Esophagus muscularis mucosa (tissue), 4 donors: Measurements from ENCODE around the gene STYX. TPM values are rescaled to one million over a fixed set of nuclear protein-coding genes. Genes with fewer than 3 reads are reported as not detected.
A peak's percentile ranks its signal among the peaks of the same experiment; 100 is the strongest.

Experiments
- DNase-seq: peaks from one replicate; pipeline ENCODE4 v3.0.0-alpha.2; 2017; ENCODE audit errors: extremely low spot score
- H3K27ac ChIP-seq, 4 donors: fragments of 200-600 bp; sonication (generic); replicated peaks in 1 of 4; 1 replicate in 3 of 4; 2 replicates in 1 of 4; pipeline ENCODE4 v1.5.1; 2016 to 2019; ENCODE audit warnings: mild to moderate bottlenecking in 1 of 4
- H3K27me3 ChIP-seq, 4 donors: fragments of 200-600 bp; sonication (generic); one replicate each; pipeline versions ENCODE4 v1.5.1 to v1.6.0; 2016 to 2019
- H3K36me3 ChIP-seq, 4 donors: fragments of 200-600 bp; sonication (generic); one replicate each; pipeline ENCODE4 v1.5.1; 2016 to 2019
- H3K4me1 ChIP-seq, 4 donors: fragments of 200-600 bp; sonication (generic); one replicate each; pipeline ENCODE4 v1.5.1; 2016 to 2019
- H3K4me3 ChIP-seq, 4 donors: fragments of 200-600 bp; sonication (generic); 1 replicate in 2 of 4; 2 replicates in 2 of 4; pipeline ENCODE4 v1.5.1; 2016 to 2019; ENCODE audit warnings: mild to moderate bottlenecking in 4 of 4, moderate library complexity in 1 of 4
- H3K9me3 ChIP-seq, 4 donors: fragments of 200-600 bp; sonication (generic); 1 replicate in 3 of 4; 2 replicates in 1 of 4; pipeline ENCODE4 v1.5.1; 2016 to 2019
- CTCF ChIP-seq, 3 experiments: fragments of 200-600 bp in 2 of 3; fragments of 450-650 bp in 1 of 3; sonication (generic) in 2 of 3; IDR thresholded peaks; one replicate each; pipeline ENCODE4 v1.5.1; 2017 to 2019; ENCODE audit warnings: antibody characterized with exemption in 3 of 3, mild to moderate bottlenecking in 2 of 3, moderate library complexity in 1 of 3
- EP300 ChIP-seq: sonication (generic); formaldehyde crosslinking; IDR thresholded peaks from one replicate; pipeline ENCODE4 v1.6.1; 2017; ENCODE audit warnings: antibody characterized with exemption
- POLR2A ChIP-seq: fragments of 450-650 bp; IDR thresholded peaks from one replicate; pipeline ENCODE4 v1.6.1; 2017; ENCODE audit warnings: antibody characterized with exemption, moderate library complexity, mild to moderate bottlenecking, low read depth
- POLR2AphosphoS5 ChIP-seq, 2 donors: sonication (generic); formaldehyde crosslinking; IDR thresholded peaks; one replicate each; pipeline ENCODE4 v1.6.1; 2017; ENCODE audit warnings: antibody characterized with exemption in 2 of 2
- WGBS: methylation state at CpG from one replicate; pipeline ENCODE4 v1.1.5; 2018; 5-methylcytosine and 5-hydroxymethylcytosine counted together
- intact Hi-C: fragments of 100-400 bp; cut with DNase I; formaldehyde crosslinking; loops from one replicate; pipeline ENCODE4 v1.15.1; 2023
- total RNA-seq, 4 donors: library from RNA; depleted of rRNA; stranded (reverse); fragments of >200 nt; gene quantifications; one replicate each; pipeline versions ENCODE4 v1.1.0 to v1.2.1, GENCODE V29; 2016

STYX gene
- 10 to 100 TPM; 16.6 to 25.2 (median 20.7) TPM for total RNA-seq

DNA sequence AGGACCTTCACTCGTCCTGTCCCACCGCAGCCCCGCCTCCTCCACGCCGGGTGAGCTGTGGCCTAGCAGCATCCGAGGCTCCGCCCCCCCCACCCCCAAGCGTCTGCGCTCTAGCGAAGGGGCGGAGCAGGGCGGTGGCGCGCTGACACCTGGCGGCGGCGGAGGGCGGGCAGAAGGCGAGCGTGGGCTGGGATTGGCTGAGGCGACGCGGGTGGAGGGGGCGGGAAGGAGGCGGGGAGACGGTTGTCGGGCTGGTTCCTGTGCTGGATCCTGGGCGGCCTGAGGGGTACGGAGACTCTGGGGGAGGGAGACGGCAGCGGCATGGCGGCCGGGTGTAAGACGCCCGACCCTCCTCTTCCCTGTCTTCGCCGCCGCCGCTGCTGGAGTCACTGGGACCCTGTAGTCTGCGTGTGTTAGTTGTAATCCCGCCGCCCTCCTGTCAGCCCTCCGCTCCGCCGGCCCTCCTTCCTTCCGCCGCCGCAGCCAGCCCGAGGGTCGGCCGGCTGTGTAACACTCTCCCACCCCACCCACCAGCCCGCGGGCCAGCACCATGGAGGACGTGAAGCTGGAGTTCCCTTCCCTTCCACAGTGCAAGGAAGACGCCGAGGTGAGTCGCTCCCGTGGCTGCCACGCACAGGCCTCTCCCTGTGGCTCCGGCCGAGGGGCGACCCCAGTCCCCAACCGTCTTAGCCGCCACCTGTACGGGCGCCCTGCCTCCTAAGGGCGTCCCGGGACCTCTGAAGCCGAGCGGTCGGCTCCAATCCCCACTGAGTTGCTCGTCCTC, at the start of gene STYX:
Gene STYX (plus strand): TSS at position 242 of the 784 bp plus-strand sequence. CDS start 309 bp downstream, at position 551.
- intact Hi-C loops, result no loop called here
- 0% methylated on average over 26 of the region's 72 CpGs for WGBS
- DNase-seq, result peak; percentile 99
- Histone ChIP-seq H3K36me3 (peaks cover 7 to 44% (median 29%) of the 10 kb centered on the region in 4 donors), H3K27ac (peak within 1 kb of the TSS; percentile 88 to 94 (median 90)), H3K27me3 (no peaks in the 10 kb centered on the region), H3K9me3 (no peaks in the 10 kb centered on the region), H3K4me1 (peaks cover 8 to 28% (median 17%) of the 10 kb centered on the region in 4 donors), H3K4me3 (peak within 1 kb of the TSS; percentile 83 to 96 (median 92))
- no peak for TF ChIP-seq EP300
- TF ChIP-seq CTCF (IDR thresholded peaks at IDR 0.05), result peak in 2 of 3 experiments; percentile 28 to 45
- peak; percentile 83 to 86 for TF ChIP-seq POLR2AphosphoS5 (IDR thresholded peaks at IDR 0.05)

DNA sequence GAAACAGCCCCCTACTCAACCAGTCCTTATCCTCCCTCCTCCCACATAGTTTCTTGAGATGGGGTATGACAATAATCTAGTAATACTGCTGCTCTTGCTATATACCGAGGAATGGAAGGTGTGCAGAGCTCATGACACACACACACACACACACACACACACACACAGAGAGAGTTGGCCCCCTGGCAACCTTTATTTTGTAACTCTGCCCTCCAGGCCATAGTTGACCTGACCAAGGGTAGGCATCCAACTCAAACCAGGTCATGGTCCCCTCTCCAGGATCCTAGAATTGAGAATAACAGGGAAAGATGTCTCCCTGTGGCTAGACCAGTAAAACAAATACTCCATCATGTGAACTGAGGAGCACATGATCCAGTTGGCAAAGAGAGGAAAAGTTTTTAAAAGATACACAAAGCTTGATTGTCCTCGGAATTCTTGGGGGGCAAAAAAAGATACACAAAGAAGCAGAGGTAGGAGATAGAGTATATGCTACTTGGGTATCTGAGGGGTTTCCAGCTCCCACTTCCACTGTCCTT, 45.9 kb upstream of the STYX start:
- H3K9me3 ChIP-seq, result no peaks in the 10 kb centered on the region
- 61% methylated on average over 2 of the region's 2 CpGs for WGBS
- H3K27me3 ChIP-seq, result no peaks in the 10 kb centered on the region
- TF ChIP-seq CTCF (IDR thresholded peaks at IDR 0.05) (no peak), EP300 (no peak), POLR2A (no peak), POLR2AphosphoS5 (IDR thresholded peaks at IDR 0.05) (no peak)
- intact Hi-C loops, result no loop called here
- no peak for DNase-seq
- peaks cover 0 to 22% (median 9%) of the 10 kb centered on the region in 4 donors for H3K36me3 ChIP-seq
- H3K4me1 ChIP-seq, result peaks cover 0 to 20% (median 9%) of the 10 kb centered on the region in 4 donors
- no peak overlapping the region for H3K27ac ChIP-seq
- no peak overlapping the region for H3K4me3 ChIP-seq

DNA sequence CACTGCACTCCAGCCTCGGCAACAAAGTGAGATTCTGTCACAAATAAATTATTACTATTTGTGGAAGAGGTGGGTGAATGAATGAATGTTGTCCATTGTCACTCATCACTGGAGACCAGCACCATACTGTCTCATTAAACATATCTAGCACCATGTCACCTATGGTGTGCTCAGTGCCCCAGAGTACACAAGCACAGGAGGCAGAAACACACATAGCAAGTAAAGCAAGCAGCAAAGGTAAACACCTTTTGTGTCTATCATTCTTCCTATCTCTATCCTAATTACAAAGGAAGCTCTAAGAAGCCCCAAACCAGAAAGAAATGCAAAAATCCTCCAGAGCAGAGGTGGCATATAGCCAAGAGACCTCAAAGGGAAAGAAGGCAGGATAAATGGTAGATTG, 43.8 kb upstream of the STYX start:
- intact Hi-C loops, result no loop called here
- peaks cover 0 to 21% (median 12%) of the 10 kb centered on the region in 4 donors for H3K4me1 ChIP-seq
- no peaks in the 10 kb centered on the region for H3K9me3 ChIP-seq
- TF ChIP-seq POLR2AphosphoS5 (IDR thresholded peaks at IDR 0.05) (no peak), CTCF (IDR thresholded peaks at IDR 0.05) (no peak), POLR2A (no peak), EP300 (no peak)
- H3K4me3 ChIP-seq, result no peak overlapping the region
- DNase-seq, result no peak
- no peak overlapping the region for H3K27ac ChIP-seq
- 91% methylated on average over 1 of the region's 1 CpG for WGBS
- H3K27me3 ChIP-seq, result no peaks in the 10 kb centered on the region
- peaks cover 0 to 12% (median 5%) of the 10 kb centered on the region in 4 donors for H3K36me3 ChIP-seq

DNA sequence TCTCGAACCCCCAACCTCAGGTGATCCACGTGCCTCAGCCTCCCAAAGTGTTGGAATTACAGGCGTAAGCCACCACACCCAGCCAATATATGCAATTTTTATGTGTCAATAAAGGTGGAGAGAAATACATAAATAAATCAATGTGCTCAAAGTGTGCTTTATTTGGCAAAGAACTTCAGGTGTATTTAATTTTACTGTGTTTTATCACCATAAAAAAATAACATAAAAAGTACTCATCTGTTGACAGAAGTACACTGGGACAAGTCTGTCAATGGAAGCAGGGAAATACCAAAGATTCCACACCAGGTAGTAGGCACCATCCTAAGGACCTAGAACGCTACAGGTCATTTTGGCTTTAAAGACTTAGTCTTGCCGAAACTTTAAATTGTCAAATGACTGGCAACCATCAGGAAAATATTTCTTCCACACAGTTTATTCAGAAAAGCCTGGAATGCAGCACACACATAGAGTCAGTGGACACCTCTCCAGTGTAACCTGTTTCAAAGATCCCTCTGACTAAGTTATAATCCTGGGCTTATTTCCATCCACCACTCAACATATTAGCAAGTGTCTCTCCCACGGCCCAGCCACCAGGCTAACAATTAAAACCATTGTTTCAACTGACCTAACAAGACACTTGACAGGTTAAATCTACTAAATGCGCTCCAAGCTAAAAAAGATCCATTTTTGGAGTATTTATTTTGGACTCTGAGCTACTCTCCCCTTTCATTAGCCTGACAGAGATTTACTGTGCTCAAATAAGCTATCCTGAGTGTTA, 38.8 kb upstream of the STYX start:
- 88% methylated on average over 7 of the region's 7 CpGs for WGBS
- Histone ChIP-seq H3K27ac (peak overlapping the region in 1 of 4 donors; percentile 40), H3K4me1 (peaks cover 11 to 41% (median 38%) of the 10 kb centered on the region in 4 donors), H3K27me3 (no peaks in the 10 kb centered on the region), H3K36me3 (no peaks in the 10 kb centered on the region), H3K4me3 (no peak overlapping the region), H3K9me3 (no peaks in the 10 kb centered on the region)
- intact Hi-C loops, result loop anchor here (5.0 kb wide), 1 partner anchor 139 kb away; the partner anchor contains the start of genes GPR137C and TXNDC16
- DNase-seq, result no peak
- no peak for TF ChIP-seq CTCF (IDR thresholded peaks at IDR 0.05)
- TF ChIP-seq EP300, result no peak
- no peak for TF ChIP-seq POLR2AphosphoS5 (IDR thresholded peaks at IDR 0.05)
- no peak for TF ChIP-seq POLR2A
